MV-4-11 (cell line): ENCODE results near the gene COG6.

Experiments used
- DNase-seq: peaks from one replicate; lab custom pipeline; 2025; lab: John Stamatoyannopoulos, UW

Gene COG6

GRCh38 chr13:39682310-39682709, 26.8 kb downstream of the COG6 start:
- DNase-seq = no peak

GRCh38 chr13:39682788-39683187, 27.3 kb downstream of the COG6 start:
- DNase-seq = no peak

GRCh38 chr13:39684531-39685137, 29.2 kb downstream of the COG6 start:
- peak; percentile 63 for DNase-seq

- DNase-seq = peak; percentile 76
Observed at GRCh38 chr13:39685652-39686051, 30.2 kb downstream of the COG6 start.

- DNase-seq = peak; percentile 59
Observed at GRCh38 chr13:39688278-39688677, 32.8 kb downstream of the COG6 start.

GRCh38 chr13:39688699-39689405, 33.4 kb downstream of the COG6 start:
- DNase-seq = peak; percentile 38

GRCh38 chr13:39692660-39693438, 37.4 kb downstream of the COG6 start:
- no peak for DNase-seq

- DNase-seq = peak; percentile 23
Observed at GRCh38 chr13:39699274-39699673, 43.8 kb downstream of the COG6 start.

- no peak for DNase-seq
Observed at GRCh38 chr13:39712626-39713025, 57.2 kb downstream of the COG6 start.

GRCh38 chr13:39729156-39729555, 73.7 kb downstream of the COG6 start:
- no peak for DNase-seq

GRCh38 chr13:39734952-39735351, 79.5 kb downstream of the COG6 start:
- no peak for DNase-seq

GRCh38 chr13:39737047-39737446, 81.6 kb downstream of the COG6 start:
- no peak for DNase-seq

GRCh38 chr13:39740761-39741160, 85.3 kb downstream of the COG6 start:
- peak; percentile 9 for DNase-seq

GRCh38 chr13:39748961-39749360, 93.5 kb downstream of the COG6 start:
- DNase-seq = no peak

- no peak for DNase-seq
Observed at GRCh38 chr13:39749528-39749927, 94.1 kb downstream of the COG6 start.

- DNase-seq = no peak
Observed at GRCh38 chr13:39751805-39752204, 96.3 kb downstream of the COG6 start.

GRCh38 chr13:39760521-39760920, 105.1 kb downstream of the COG6 start:
- no peak for DNase-seq

GRCh38 chr13:39765801-39766463, 110.5 kb downstream of the COG6 start:
- DNase-seq = no peak

GRCh38 chr13:39766464-39767158, 111.1 kb downstream of the COG6 start:
- no peak for DNase-seq

- no peak for DNase-seq
Observed at GRCh38 chr13:39767791-39768517, 112.5 kb downstream of the COG6 start.

- DNase-seq = no peak
Observed at GRCh38 chr13:39768962-39769361, 113.5 kb downstream of the COG6 start.
